ENCODE measurements around the gene SGPP2.

Gene SGPP2

DNA sequence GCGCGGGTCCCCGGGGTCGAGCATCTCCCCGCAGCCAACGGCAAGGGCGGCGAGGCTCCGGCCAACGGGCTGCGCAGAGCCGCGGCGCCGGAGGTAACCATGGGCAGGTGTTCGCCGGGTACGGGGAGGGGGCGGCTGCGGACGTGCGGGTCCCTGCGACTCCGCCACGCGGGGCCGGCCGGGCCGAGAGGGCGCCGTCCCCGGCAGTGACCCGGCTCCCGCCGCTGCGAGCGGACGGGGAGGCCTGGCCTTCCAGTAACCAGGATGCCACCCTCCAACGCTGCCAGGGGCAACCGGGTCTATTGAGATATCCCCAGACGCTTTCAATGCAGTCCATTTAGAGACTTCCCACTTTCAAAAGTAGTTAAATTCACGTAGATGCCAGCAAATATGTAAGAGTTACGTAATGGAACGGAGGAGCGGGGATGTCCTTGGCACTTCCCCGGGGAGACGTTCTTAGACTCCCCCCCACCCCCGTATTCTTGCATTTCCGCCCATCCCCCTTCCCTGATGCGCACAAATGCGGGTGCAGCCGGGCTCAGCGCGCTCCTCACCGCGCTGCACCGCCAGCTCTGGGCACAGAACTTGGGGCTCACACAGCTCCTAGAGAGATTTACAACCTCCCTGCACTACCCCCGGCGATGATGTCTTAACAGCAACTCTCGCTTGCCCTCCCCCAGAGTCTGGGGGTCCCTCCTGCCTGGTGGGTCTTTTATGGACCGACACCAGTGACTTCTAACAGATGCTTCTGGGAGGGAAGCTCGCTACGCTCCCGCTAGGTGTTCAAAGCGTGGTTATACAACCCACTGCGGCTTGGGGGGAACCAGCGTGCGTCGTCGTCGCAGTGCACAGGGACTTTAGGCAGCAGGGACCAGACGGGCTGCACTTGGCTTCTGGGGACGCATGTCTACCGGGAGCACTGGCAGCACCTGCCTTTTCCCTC, 657 bp downstream of the SGPP2 start:
- H3K4me3 ChIP-seq (ENCODE audit: severe bottlenecking), result peak overlapping the region; percentile 47
- no peak for DNase-seq (ENCODE audit: low spot score)
- TF ChIP-seq, protein P1, sequence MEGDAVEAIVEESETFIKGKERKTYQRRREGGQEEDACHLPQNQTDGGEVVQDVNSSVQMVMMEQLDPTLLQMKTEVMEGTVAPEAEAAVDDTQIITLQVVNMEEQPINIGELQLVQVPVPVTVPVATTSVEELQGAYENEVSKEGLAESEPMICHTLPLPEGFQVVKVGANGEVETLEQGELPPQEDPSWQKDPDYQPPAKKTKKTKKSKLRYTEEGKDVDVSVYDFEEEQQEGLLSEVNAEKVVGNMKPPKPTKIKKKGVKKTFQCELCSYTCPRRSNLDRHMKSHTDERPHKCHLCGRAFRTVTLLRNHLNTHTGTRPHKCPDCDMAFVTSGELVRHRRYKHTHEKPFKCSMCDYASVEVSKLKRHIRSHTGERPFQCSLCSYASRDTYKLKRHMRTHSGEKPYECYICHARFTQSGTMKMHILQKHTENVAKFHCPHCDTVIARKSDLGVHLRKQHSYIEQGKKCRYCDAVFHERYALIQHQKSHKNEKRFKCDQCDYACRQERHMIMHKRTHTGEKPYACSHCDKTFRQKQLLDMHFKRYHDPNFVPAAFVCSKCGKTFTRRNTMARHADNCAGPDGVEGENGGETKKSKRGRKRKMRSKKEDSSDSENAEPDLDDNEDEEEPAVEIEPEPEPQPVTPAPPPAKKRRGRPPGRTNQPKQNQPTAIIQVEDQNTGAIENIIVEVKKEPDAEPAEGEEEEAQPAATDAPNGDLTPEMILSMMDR (IDR thresholded peaks at IDR 0.05; ENCODE audit: poor library complexity, severe bottlenecking), result no peak
- peaks cover 6% of the 10 kb centered on the region for H3K4me1 ChIP-seq (ENCODE audit: insufficient read depth, poor library complexity, severe bottlenecking)
- no peak overlapping the region for H3K27ac ChIP-seq (ENCODE audit: poor library complexity, severe bottlenecking)
- H3K36me3 ChIP-seq (ENCODE audit: low read depth), result no peaks in the 10 kb centered on the region
- peak; percentile 26 for ATAC-seq (ENCODE audit: low read depth)
- H3K27me3 ChIP-seq (ENCODE audit: insufficient read depth, poor library complexity, severe bottlenecking), result peaks cover 26% of the 10 kb centered on the region
- H3K9me3 ChIP-seq (ENCODE audit: severe bottlenecking), result no peaks in the 10 kb centered on the region

DNA sequence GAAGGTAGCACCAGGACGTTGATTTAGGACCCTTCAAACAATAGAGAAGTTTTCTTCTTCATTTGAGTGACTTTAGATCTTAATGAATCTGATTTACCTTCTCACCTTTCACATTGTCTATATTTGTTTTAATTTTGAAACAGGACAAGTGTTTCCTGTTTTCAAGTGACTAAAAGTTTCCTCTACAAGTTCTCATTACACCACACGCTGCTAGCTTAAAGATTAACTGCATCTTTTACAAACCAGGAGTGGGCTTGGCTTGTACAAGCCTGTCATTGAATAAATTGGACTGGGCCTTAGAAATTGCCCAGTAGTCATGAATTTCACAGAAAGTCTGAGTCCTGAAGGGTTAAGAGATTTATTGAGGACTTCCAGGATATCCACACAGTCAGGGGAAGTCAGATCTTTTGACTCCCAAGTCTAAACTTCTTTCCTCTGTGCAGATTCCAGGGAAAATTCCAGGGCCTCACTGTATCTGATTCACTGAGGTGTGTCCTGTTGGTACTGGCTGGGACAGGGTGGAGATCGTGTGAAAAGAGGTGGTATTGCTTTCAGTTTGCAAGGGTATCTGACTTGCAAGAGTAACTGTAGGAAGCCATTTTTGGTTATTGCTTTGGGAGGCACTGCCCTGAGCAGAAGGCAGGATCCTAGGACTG, 3.4 kb downstream of the SGPP2 start:
- Histone ChIP-seq H3K27me3 (ENCODE audit: insufficient read depth, poor library complexity, severe bottlenecking) (peaks cover 21% of the 10 kb centered on the region), H3K4me3 (ENCODE audit: severe bottlenecking) (no peak overlapping the region), H3K36me3 (ENCODE audit: low read depth) (no peaks in the 10 kb centered on the region), H3K9me3 (ENCODE audit: severe bottlenecking) (no peaks in the 10 kb centered on the region), H3K4me1 (ENCODE audit: insufficient read depth, poor library complexity, severe bottlenecking) (peaks cover 6% of the 10 kb centered on the region), H3K27ac (ENCODE audit: poor library complexity, severe bottlenecking) (peak overlapping the region; percentile 9)
- ATAC-seq (ENCODE audit: low read depth), result peak; percentile 85
- TF ChIP-seq, protein P1 (IDR thresholded peaks at IDR 0.05; ENCODE audit: poor library complexity, severe bottlenecking), result no peak
- DNase-seq (ENCODE audit: low spot score), result no peak

DNA sequence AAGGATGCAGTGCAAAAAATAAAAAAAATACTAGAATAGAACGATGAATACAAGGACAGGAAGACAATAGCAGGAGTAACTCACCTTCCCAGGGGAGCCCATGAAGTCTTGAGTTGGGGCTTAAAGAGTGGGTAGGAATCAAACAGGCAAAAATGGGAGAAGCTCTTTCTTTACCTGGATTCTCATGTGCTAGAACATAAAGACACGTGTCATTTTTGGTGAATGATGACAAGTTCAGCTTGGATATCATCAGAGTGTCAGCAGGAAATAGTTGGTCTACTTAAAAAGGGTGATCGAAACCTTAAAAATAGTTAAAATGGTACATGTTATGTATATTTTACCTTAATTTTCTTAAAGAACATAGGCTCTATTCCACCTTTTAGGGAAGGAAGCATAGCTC, 5.7 kb downstream of the SGPP2 start:
- no peak for ATAC-seq (ENCODE audit: low read depth)
- Histone ChIP-seq H3K36me3 (ENCODE audit: low read depth) (no peaks in the 10 kb centered on the region), H3K9me3 (ENCODE audit: severe bottlenecking) (no peaks in the 10 kb centered on the region), H3K27me3 (ENCODE audit: insufficient read depth, poor library complexity, severe bottlenecking) (peaks cover 4% of the 10 kb centered on the region), H3K27ac (ENCODE audit: poor library complexity, severe bottlenecking) (no peak overlapping the region), H3K4me1 (ENCODE audit: insufficient read depth, poor library complexity, severe bottlenecking) (peaks cover 6% of the 10 kb centered on the region), H3K4me3 (ENCODE audit: severe bottlenecking) (no peak overlapping the region)
- TF ChIP-seq, protein P1 (IDR thresholded peaks at IDR 0.05; ENCODE audit: poor library complexity, severe bottlenecking), result no peak
- no peak for DNase-seq (ENCODE audit: low spot score)

DNA sequence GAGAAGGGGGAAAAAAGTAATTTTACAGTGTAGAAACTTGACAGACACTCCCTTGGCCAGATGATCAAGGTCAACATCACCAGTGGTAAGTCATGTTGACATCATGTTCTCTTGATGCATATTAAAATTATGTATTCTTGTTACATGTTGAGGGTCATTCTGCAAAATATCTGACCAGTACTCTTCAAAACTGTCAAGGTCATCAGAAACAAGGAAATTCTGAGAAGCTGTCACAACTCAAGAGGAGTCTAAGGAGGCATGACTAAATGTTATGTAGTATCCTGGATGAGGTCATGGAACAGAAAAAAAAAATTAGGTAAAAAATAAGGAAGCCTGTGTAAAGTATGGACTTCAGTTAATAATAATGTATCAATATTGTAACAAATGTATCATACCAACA, 6.3 kb downstream of the SGPP2 start:
- no peak for ATAC-seq (ENCODE audit: low read depth)
- H3K4me3 ChIP-seq (ENCODE audit: severe bottlenecking), result no peak overlapping the region
- no peaks in the 10 kb centered on the region for H3K36me3 ChIP-seq (ENCODE audit: low read depth)
- no peaks in the 10 kb centered on the region for H3K27me3 ChIP-seq (ENCODE audit: insufficient read depth, poor library complexity, severe bottlenecking)
- H3K4me1 ChIP-seq (ENCODE audit: insufficient read depth, poor library complexity, severe bottlenecking), result peaks cover 6% of the 10 kb centered on the region
- H3K9me3 ChIP-seq (ENCODE audit: severe bottlenecking), result no peaks in the 10 kb centered on the region
- no peak overlapping the region for H3K27ac ChIP-seq (ENCODE audit: poor library complexity, severe bottlenecking)
- TF ChIP-seq, protein P1 (IDR thresholded peaks at IDR 0.05; ENCODE audit: poor library complexity, severe bottlenecking), result no peak
- no peak for DNase-seq (ENCODE audit: low spot score)
